Esophagus muscularis mucosa (tissue), 2 donors: ENCODE data around the gene FCGR3B.
"Not testable (repeated sequence)": the region's sequence is repeated elsewhere in the genome, so short reads cannot be mapped to it uniquely, and the experiment has no call there.

Source experiments
- EP300 ChIP-seq: sonication (generic); formaldehyde crosslinking; IDR thresholded peaks from one replicate; pipeline ENCODE4 v1.6.1; 2017; ENCODE audit warnings: antibody characterized with exemption
- POLR2A ChIP-seq: fragments of 450-650 bp; IDR thresholded peaks from one replicate; pipeline ENCODE4 v1.6.1; 2017; ENCODE audit warnings: antibody characterized with exemption, moderate library complexity, mild to moderate bottlenecking, low read depth

DNA sequence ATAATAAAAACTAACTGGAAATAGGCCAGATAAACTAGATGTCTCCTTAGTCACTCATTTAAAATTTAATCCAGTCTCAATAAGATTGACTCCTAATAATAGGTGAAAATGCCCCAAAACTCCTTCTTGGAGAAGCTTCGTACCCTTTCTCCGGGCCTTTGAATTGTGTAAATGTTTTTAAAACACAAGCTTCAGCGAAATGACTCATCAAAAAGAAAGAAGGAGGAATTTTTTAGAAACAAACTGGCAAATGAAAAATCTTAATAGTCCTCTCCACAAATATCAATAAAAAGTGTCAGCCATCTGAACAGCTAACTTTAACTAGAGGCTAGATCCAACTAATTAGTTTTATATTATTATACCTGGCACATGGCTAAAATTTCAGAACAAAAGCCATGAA lies 33.9 kb downstream of the FCGR3B start:
- not testable (repeated sequence) for TF ChIP-seq POLR2A, EP300
